Keratinocyte (primary cell): ENCODE data around the gene CDCA7. TPM values are rescaled to one million over a fixed set of nuclear protein-coding genes. Genes with fewer than 3 reads are reported as not detected.

Experiments used
- DNase-seq: peaks from one replicate; pipeline ENCODE4 v3.0.0-alpha.2; 2011; ENCODE audit warnings: low read depth, missing footprints, low spot score
- FAIRE-seq: peaks from 2 replicates; lab custom pipeline; 2011; peaks lifted over from hg19 to GRCh38; lab: Jason Lieb, UNC
- H2AFZ ChIP-seq: 2 replicates; pipeline ENCODE4 v1.6.0; 2012; ENCODE audit warnings: low read length, control low read depth, inconsistent platforms; ENCODE audit not compliant: control insufficient read depth
- H3K27ac ChIP-seq: 2 replicates; pipeline ENCODE4 v1.5.1; 2011; ENCODE audit warnings: low read length; ENCODE audit not compliant: control insufficient read depth, insufficient read depth
- H3K27me3 ChIP-seq: 3 replicates; pipeline ENCODE4 v1.6.0; 2011; ENCODE audit warnings: low read length; ENCODE audit not compliant: control insufficient read depth, insufficient read depth; ENCODE audit errors: extremely low read depth
- H3K36me3 ChIP-seq, 2 experiments: 2 replicates in 1 of 2; 3 replicates in 1 of 2; pipeline ENCODE4 v1.5.1; 2011; ENCODE audit warnings: low read length in 2 of 2, mild to moderate bottlenecking in 1 of 2; ENCODE audit not compliant: control insufficient read depth in 2 of 2, insufficient read depth in 2 of 2; ENCODE audit errors: extremely low read depth in 1 of 2
- H3K4me1 ChIP-seq: 3 replicates; pipeline ENCODE4 v1.5.1; 2011; ENCODE audit warnings: low read length; ENCODE audit not compliant: control insufficient read depth, insufficient read depth; ENCODE audit errors: extremely low read depth
- H3K4me2 ChIP-seq: 3 replicates; pipeline ENCODE4 v1.6.0; 2011; ENCODE audit warnings: low read depth, low read length; ENCODE audit not compliant: control insufficient read depth, insufficient read depth; ENCODE audit errors: extremely low read depth
- H3K4me3 ChIP-seq, 3 experiments: fragments of 200-600 bp in 1 of 3; sonication (generic) in 1 of 3; 2 replicates in 2 of 3; 3 replicates in 1 of 3; pipeline ENCODE4 v1.5.1; 2011 to 2016; ENCODE audit warnings: low read length in 3 of 3, mild to moderate bottlenecking in 3 of 3, control low read depth in 2 of 3, inconsistent platforms in 1 of 3, low read depth in 1 of 3, mixed read lengths in 1 of 3, mixed run types in 1 of 3, moderate library complexity in 1 of 3; ENCODE audit not compliant: control insufficient read depth in 2 of 3, insufficient read depth in 2 of 3; ENCODE audit errors: extremely low read depth in 1 of 3
- H3K79me2 ChIP-seq: 2 replicates; pipeline ENCODE4 v1.6.0; 2012; ENCODE audit warnings: low read length; ENCODE audit not compliant: control insufficient read depth, insufficient read depth
- H3K9ac ChIP-seq: 3 replicates; pipeline ENCODE4 v1.6.0; 2011; ENCODE audit warnings: low read length; ENCODE audit not compliant: control insufficient read depth, insufficient read depth; ENCODE audit errors: extremely low read depth
- H3K9me1 ChIP-seq: 3 replicates; pipeline ENCODE4 v1.6.0; 2011; ENCODE audit warnings: low read length; ENCODE audit not compliant: control insufficient read depth, insufficient read depth; ENCODE audit errors: extremely low read depth
- H3K9me3 ChIP-seq: 2 replicates; pipeline ENCODE4 v1.5.1; 2012; ENCODE audit warnings: low read depth, low read length; ENCODE audit not compliant: control insufficient read depth
- H4K20me1 ChIP-seq: 3 replicates; pipeline ENCODE4 v1.6.0; 2011; ENCODE audit warnings: low read length; ENCODE audit not compliant: control insufficient read depth, insufficient read depth; ENCODE audit errors: extremely low read depth
- EZH2 ChIP-seq: IDR thresholded peaks from one replicate; pipeline ENCODE4 v1.6.1; 2012; ENCODE audit warnings: inconsistent platforms, mild to moderate bottlenecking, low read length, moderate library complexity
- dilution Hi-C: fragments of 300-500 bp; cut with MboI; formaldehyde crosslinking; loops from one replicate; pipeline ENCODE4 v1.7.0; 2020; ENCODE audit warnings: low sequenced_read_pairs; ENCODE audit not compliant: extremely low pct_ligation_motif_present
- polyA plus RNA-seq, 5 experiments: library from polyadenylated mRNA; depleted of rRNA in 3 of 5; stranded (reverse) in 3 of 5; stranded (forward) in 1 of 5; unstranded in 1 of 5; fragments of >200 nt; gene quantifications; 1 replicate in 1 of 5; 2 replicates in 3 of 5; 3 replicates in 1 of 5; pipeline versions ENCODE4 v1.2.1 to v1.2.3, GENCODE V29; 2011 to 2012; ENCODE audit warnings: missing spikeins in 2 of 5, low read depth in 1 of 5, low replicate concordance in 1 of 5
- TF ChIP-seq, protein P1 (sequence below), 3 experiments: IDR thresholded peaks in 1 of 3; conservative IDR thresholded peaks in 1 of 3; optimal IDR thresholded peaks in 1 of 3; 2 replicates in 2 of 3; 3 replicates in 1 of 3; pipeline versions ENCODE3 to v1.5.1; 2011; ENCODE audit warnings: low read length in 3 of 3, mild to moderate bottlenecking in 3 of 3, moderate library complexity in 2 of 3, control low read depth in 1 of 3, inconsistent platforms in 1 of 3; ENCODE audit not compliant: insufficient read depth in 2 of 3; ENCODE audit errors: extremely low read depth in 1 of 3

The CDCA7 gene
- polyA plus RNA-seq, 1 donor (not counting 4 experiments of a cell fraction or from before 2014, with no cell fraction given): 30.9 TPM

DNA sequence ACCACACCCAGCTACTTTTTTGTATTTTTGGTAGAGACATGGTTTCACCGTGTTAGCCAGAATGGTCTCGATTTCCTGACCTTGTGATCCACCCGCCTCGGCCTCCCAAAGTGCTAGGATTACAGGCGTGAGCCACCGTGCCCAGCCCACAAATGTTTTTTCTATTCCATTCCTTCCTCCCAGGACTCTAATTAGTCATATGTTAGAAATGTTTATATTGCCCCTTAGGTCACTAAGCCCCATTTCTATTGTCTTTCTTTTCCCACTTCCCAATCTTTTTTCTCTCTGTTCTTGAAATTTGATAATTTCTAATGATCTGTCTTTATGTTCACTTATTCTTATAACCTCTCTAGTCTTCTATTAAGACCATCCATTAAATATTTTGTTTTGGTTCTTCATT, 31.3 kb upstream of the CDCA7 start:
- Histone ChIP-seq H3K4me3 (no peak overlapping the region), H3K36me3 (no peaks in the 10 kb centered on the region), H3K27me3 (no peaks in the 10 kb centered on the region), H3K27ac (no peak overlapping the region), H4K20me1 (no peaks in the 10 kb centered on the region), H3K9me3 (no peaks in the 10 kb centered on the region), H3K9ac (no peak overlapping the region), H3K4me2 (no peak overlapping the region), H3K79me2 (no peaks in the 10 kb centered on the region), H3K9me1 (no peaks in the 10 kb centered on the region), H2AFZ (no peak overlapping the region), H3K4me1 (no peaks in the 10 kb centered on the region)
- dilution Hi-C loops: no loop called here
- TF ChIP-seq EZH2: no peak
- TF ChIP-seq, protein P1, sequence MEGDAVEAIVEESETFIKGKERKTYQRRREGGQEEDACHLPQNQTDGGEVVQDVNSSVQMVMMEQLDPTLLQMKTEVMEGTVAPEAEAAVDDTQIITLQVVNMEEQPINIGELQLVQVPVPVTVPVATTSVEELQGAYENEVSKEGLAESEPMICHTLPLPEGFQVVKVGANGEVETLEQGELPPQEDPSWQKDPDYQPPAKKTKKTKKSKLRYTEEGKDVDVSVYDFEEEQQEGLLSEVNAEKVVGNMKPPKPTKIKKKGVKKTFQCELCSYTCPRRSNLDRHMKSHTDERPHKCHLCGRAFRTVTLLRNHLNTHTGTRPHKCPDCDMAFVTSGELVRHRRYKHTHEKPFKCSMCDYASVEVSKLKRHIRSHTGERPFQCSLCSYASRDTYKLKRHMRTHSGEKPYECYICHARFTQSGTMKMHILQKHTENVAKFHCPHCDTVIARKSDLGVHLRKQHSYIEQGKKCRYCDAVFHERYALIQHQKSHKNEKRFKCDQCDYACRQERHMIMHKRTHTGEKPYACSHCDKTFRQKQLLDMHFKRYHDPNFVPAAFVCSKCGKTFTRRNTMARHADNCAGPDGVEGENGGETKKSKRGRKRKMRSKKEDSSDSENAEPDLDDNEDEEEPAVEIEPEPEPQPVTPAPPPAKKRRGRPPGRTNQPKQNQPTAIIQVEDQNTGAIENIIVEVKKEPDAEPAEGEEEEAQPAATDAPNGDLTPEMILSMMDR (optimal IDR thresholded peaks at IDR 0.05 in 1 of 3, IDR thresholded peaks at IDR 0.05 in 1 of 3, conservative IDR thresholded peaks at IDR 0.05 in 1 of 3; ENCODE audit: extremely low read depth in 1 of 3, insufficient read depth in 2 of 3, low read length in 3 of 3): no peak
- DNase-seq (no peak), FAIRE-seq (no peak)

DNA sequence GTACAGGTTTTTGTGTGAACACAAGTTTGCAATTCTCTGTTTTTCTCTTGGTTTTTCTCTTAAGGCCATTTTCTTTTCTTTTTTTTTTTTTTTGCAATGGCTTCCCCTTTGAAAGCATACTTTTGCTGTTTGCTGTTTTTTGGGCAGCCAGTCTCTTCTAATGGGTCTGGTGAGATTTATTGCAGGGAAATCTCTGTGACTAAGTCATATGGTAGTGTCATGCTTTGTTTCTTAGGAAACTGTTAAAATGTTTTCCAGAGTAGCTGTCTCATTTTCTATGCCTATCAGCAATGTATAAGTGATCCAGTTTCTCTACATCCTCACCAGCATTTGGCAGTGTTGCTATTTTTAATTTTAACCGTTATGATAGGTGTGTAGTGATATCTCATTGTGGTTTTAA, 27.9 kb upstream of the CDCA7 start:
- DNase-seq: no peak
- Histone ChIP-seq H4K20me1 (no peaks in the 10 kb centered on the region), H3K4me1 (no peaks in the 10 kb centered on the region), H3K36me3 (no peaks in the 10 kb centered on the region), H3K9ac (no peak overlapping the region), H3K79me2 (no peaks in the 10 kb centered on the region), H3K9me3 (no peaks in the 10 kb centered on the region), H3K9me1 (no peaks in the 10 kb centered on the region), H2AFZ (no peak overlapping the region), H3K4me3 (no peak overlapping the region), H3K27ac (no peak overlapping the region), H3K4me2 (no peak overlapping the region), H3K27me3 (no peaks in the 10 kb centered on the region)
- TF ChIP-seq, protein P1 (optimal IDR thresholded peaks at IDR 0.05 in 1 of 3, IDR thresholded peaks at IDR 0.05 in 1 of 3, conservative IDR thresholded peaks at IDR 0.05 in 1 of 3; ENCODE audit: extremely low read depth in 1 of 3, insufficient read depth in 2 of 3, low read length in 3 of 3): no peak
- TF ChIP-seq EZH2: no peak
- dilution Hi-C loops: no loop called here
- no peak for FAIRE-seq
